ENCODE results near the gene PKD1L1. TPM values are rescaled to one million over a fixed set of nuclear protein-coding genes. Genes with fewer than 3 reads are reported as not detected.

Gene PKD1L1
- polyA plus RNA-seq, 1 of the 3 experiments (the other 2 are of a cell fraction), result 0.10 TPM

DNA sequence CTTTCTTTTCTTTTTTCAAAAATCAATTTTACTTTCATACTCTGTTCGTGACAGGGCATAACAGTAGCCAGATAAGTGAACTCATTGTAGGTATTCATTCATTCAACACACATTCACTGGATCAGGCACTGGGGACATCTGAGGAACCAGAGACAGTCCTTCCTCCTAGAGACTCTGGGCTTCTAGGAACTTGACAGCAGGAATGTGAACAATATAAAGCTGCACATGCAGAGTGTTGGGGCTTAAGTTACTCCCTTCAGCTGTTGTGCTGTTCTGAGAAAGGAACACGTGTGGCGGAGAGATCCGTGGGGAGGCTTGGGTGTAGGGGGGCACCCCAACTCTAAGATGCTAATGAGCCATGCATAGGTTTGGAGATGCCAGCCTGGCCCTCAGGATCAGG, 120.4 kb downstream of the PKD1L1 start:
- no peaks in the 10 kb centered on the region for H3K9me2 ChIP-seq
- H3K4me1 ChIP-seq (ENCODE audit: control insufficient read depth in 1 of 2, insufficient read depth in 2 of 2, low read depth in 1 of 2, low read length in 1 of 2), result peaks cover 0 to 3% of the 10 kb centered on the region in 2 experiments; a peak in 1 of 4 replicates
- POLR2A ChIA-PET, result no interaction called here
- H3K79me2 ChIP-seq (ENCODE audit: insufficient read depth), result no peaks in the 10 kb centered on the region
- H3K27me3 ChIP-seq (ENCODE audit: insufficient read depth), result no peaks in the 10 kb centered on the region
- no peak for TF ChIP-seq MEF2A (IDR thresholded peaks at IDR 0.05; ENCODE audit: borderline replicate concordance, low read depth)
- TF ChIP-seq, protein P1, sequence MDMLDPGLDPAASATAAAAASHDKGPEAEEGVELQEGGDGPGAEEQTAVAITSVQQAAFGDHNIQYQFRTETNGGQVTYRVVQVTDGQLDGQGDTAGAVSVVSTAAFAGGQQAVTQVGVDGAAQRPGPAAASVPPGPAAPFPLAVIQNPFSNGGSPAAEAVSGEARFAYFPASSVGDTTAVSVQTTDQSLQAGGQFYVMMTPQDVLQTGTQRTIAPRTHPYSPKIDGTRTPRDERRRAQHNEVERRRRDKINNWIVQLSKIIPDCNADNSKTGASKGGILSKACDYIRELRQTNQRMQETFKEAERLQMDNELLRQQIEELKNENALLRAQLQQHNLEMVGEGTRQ (IDR thresholded peaks at IDR 0.05; ENCODE audit: borderline replicate concordance, low read depth, low read length), result no peak
- no peak for TF ChIP-seq POLR2AphosphoS5 (IDR thresholded peaks at IDR 0.05; ENCODE audit: low read depth, low read length)
- no peak for TF ChIP-seq RXRA (IDR thresholded peaks at IDR 0.05; ENCODE audit: borderline replicate concordance, low read depth)
- no peak for TF ChIP-seq FOXJ3 (CRISPR knock-in tag; IDR thresholded peaks at IDR 0.05)
- no peaks in the 10 kb centered on the region for H3K36me3 ChIP-seq (replicated peaks in 1 of 2; ENCODE audit: control insufficient read depth in 1 of 2, insufficient read depth in 2 of 2, low read length in 1 of 2)
- H3F3A ChIP-seq (replicated peaks; ENCODE audit: insufficient read depth), result no peaks in the 10 kb centered on the region
- H3K9ac ChIP-seq, result no peak overlapping the region
- 90% methylated on average over 4 of the region's 4 CpGs for WGBS (ENCODE audit: low lambda C conversion rate)
- DNase-seq, result no peak
- H3K27ac ChIP-seq (ENCODE audit: low read depth in 2 of 2, low read length in 1 of 2), result no peak overlapping the region
- H3K4me3 ChIP-seq (ENCODE audit: low read depth in 2 of 2, low read length in 1 of 2), result no peak overlapping the region
- no peak overlapping the region for H3K4me2 ChIP-seq
- CTCF ChIA-PET, result interaction anchor here (1.3 to 16.2 kb wide), 3 partner anchors 8 to 561 kb away, joined by 6 to 275 read pairs (median 9); no protein-coding TSS in a partner anchor
- H2AFZ ChIP-seq (ENCODE audit: low read depth), result no peak overlapping the region
- H3K9me3 ChIP-seq, result no peaks in the 10 kb centered on the region
- H4K20me1 ChIP-seq (ENCODE audit: insufficient read depth), result no peaks in the 10 kb centered on the region

DNA sequence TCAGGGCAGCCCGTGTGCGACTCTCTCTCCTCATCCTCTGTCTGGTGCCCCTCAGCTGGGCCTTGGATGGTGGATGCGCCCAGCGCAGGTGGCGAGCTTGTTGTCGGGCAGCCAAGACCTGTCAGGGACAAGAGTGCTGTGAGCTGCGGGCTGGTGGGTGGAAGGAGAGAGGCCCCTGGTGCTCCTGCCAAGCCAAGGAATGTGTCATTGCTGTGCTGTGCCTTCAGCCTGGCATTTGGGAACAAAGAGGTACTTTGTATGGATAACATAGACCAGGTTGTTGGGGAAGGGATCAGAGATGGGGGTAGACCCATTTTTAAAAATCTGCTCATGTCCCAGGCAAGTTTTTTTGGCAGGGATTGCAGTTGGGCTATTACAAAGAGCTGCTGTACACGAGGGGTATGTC, 120.9 kb downstream of the PKD1L1 start:
- WGBS (ENCODE audit: low lambda C conversion rate), result 75% methylated on average over 8 of the region's 8 CpGs
- Histone ChIP-seq H3K4me1 (ENCODE audit: control insufficient read depth in 1 of 2, insufficient read depth in 2 of 2, low read depth in 1 of 2, low read length in 1 of 2) (peaks cover 0 to 3% of the 10 kb centered on the region in 2 experiments; a peak in 1 of 4 replicates), H4K20me1 (ENCODE audit: insufficient read depth) (no peaks in the 10 kb centered on the region), H3K9me2 (no peaks in the 10 kb centered on the region), H3F3A (replicated peaks; ENCODE audit: insufficient read depth) (no peaks in the 10 kb centered on the region), H3K9ac (no peak overlapping the region), H3K79me2 (ENCODE audit: insufficient read depth) (no peaks in the 10 kb centered on the region), H3K27me3 (ENCODE audit: insufficient read depth) (no peaks in the 10 kb centered on the region), H2AFZ (ENCODE audit: low read depth) (no peak overlapping the region), H3K9me3 (no peaks in the 10 kb centered on the region), H3K4me3 (ENCODE audit: low read depth in 2 of 2, low read length in 1 of 2) (no peak overlapping the region), H3K27ac (ENCODE audit: low read depth in 2 of 2, low read length in 1 of 2) (no peak overlapping the region), H3K36me3 (replicated peaks in 1 of 2; ENCODE audit: control insufficient read depth in 1 of 2, insufficient read depth in 2 of 2, low read length in 1 of 2) (no peaks in the 10 kb centered on the region), H3K4me2 (no peak overlapping the region)
- CTCF ChIA-PET, result interaction anchor here (1.0 to 16.2 kb wide), 4 partner anchors 8 to 560 kb away, joined by 4 to 275 read pairs (median 8); no protein-coding TSS in a partner anchor
- TF ChIP-seq NFIC (IDR thresholded peaks at IDR 0.05; ENCODE audit: borderline replicate concordance), result peak; percentile 21; the same call in 1 of the 2 replicates
- TF ChIP-seq, protein P2, sequence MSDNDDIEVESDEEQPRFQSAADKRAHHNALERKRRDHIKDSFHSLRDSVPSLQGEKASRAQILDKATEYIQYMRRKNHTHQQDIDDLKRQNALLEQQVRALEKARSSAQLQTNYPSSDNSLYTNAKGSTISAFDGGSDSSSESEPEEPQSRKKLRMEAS (IDR thresholded peaks at IDR 0.05; ENCODE audit: low read depth), result no peak
- peak; percentile 44 for TF ChIP-seq TCF12 (IDR thresholded peaks at IDR 0.05)
- POLR2A ChIA-PET, result no interaction called here
- DNase-seq, result no peak

DNA sequence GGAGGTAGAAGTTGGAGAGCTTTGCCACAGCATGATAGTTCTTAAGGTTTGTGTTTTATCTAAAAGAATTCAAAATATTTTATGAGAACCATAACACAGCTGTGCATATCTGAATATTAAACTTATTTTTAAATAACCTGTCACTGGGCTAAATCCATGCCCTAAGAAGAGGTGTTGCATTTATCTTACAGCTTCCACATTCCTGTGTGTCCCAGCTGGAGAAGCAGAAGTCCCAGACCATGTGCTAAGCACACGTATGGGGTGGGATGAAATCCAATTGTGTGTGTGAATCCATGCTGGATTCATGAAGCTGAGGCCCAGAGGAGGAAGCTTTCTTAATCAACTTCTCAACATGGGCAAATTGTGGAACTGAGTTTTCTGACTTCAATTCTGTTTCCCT, 121.5 kb downstream of the PKD1L1 start:
- POLR2A ChIA-PET, result no interaction called here
- 100% methylated on average over 1 of the region's 1 CpG for WGBS (ENCODE audit: low lambda C conversion rate)
- Histone ChIP-seq H3K79me2 (ENCODE audit: insufficient read depth) (no peaks in the 10 kb centered on the region), H3K4me1 (ENCODE audit: control insufficient read depth in 1 of 2, insufficient read depth in 2 of 2, low read depth in 1 of 2, low read length in 1 of 2) (peaks cover 0 to 3% of the 10 kb centered on the region in 2 experiments; a peak in 1 of 4 replicates), H3K36me3 (replicated peaks in 1 of 2; ENCODE audit: control insufficient read depth in 1 of 2, insufficient read depth in 2 of 2, low read length in 1 of 2) (no peaks in the 10 kb centered on the region), H3K27ac (ENCODE audit: low read depth in 2 of 2, low read length in 1 of 2) (no peak overlapping the region), H4K20me1 (ENCODE audit: insufficient read depth) (no peaks in the 10 kb centered on the region), H2AFZ (ENCODE audit: low read depth) (no peak overlapping the region), H3K27me3 (ENCODE audit: insufficient read depth) (no peaks in the 10 kb centered on the region), H3K9me3 (no peaks in the 10 kb centered on the region), H3K4me3 (ENCODE audit: low read depth in 2 of 2, low read length in 1 of 2) (no peak overlapping the region), H3K9ac (no peak overlapping the region), H3K9me2 (no peaks in the 10 kb centered on the region), H3F3A (replicated peaks; ENCODE audit: insufficient read depth) (no peaks in the 10 kb centered on the region), H3K4me2 (no peak overlapping the region)
- no peak for DNase-seq
- CTCF ChIA-PET, result interaction anchor here (0.7 to 16.2 kb wide), 6 partner anchors 142 to 573 kb away, joined by 3 to 275 read pairs (median 4); no protein-coding TSS in a partner anchor
- TF ChIP-seq NRF1 (IDR thresholded peaks at IDR 0.05; ENCODE audit: low read depth, low read length) (no peak), FOXM1 (IDR thresholded peaks at IDR 0.05; ENCODE audit: low read depth) (no peak), TEAD4 (IDR thresholded peaks at IDR 0.05; ENCODE audit: borderline replicate concordance, insufficient read depth) (no peak), EP300 (IDR thresholded peaks at IDR 0.05; ENCODE audit: borderline replicate concordance in 1 of 2, low read depth in 1 of 2, low read length in 1 of 2) (no peak), JUND (IDR thresholded peaks at IDR 0.05) (no peak), SIN3A (IDR thresholded peaks at IDR 0.05; ENCODE audit: borderline replicate concordance, low read depth, low read length) (no peak), SMC3 (IDR thresholded peaks at IDR 0.05; ENCODE audit: low read depth, low read length) (no peak), FOSL2 (IDR thresholded peaks at IDR 0.05; ENCODE audit: borderline replicate concordance, low read depth) (no peak), MEF2A (IDR thresholded peaks at IDR 0.05; ENCODE audit: borderline replicate concordance, low read depth) (no peak)
- TF ChIP-seq, protein P1 (IDR thresholded peaks at IDR 0.05; ENCODE audit: borderline replicate concordance, low read depth, low read length), result no peak
- TF ChIP-seq, protein P3, sequence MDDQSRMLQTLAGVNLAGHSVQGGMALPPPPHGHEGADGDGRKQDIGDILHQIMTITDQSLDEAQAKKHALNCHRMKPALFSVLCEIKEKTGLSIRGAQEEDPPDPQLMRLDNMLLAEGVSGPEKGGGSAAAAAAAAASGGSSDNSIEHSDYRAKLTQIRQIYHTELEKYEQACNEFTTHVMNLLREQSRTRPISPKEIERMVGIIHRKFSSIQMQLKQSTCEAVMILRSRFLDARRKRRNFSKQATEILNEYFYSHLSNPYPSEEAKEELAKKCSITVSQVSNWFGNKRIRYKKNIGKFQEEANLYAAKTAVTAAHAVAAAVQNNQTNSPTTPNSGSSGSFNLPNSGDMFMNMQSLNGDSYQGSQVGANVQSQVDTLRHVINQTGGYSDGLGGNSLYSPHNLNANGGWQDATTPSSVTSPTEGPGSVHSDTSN (IDR thresholded peaks at IDR 0.05), result no peak
- TF ChIP-seq, protein P4, sequence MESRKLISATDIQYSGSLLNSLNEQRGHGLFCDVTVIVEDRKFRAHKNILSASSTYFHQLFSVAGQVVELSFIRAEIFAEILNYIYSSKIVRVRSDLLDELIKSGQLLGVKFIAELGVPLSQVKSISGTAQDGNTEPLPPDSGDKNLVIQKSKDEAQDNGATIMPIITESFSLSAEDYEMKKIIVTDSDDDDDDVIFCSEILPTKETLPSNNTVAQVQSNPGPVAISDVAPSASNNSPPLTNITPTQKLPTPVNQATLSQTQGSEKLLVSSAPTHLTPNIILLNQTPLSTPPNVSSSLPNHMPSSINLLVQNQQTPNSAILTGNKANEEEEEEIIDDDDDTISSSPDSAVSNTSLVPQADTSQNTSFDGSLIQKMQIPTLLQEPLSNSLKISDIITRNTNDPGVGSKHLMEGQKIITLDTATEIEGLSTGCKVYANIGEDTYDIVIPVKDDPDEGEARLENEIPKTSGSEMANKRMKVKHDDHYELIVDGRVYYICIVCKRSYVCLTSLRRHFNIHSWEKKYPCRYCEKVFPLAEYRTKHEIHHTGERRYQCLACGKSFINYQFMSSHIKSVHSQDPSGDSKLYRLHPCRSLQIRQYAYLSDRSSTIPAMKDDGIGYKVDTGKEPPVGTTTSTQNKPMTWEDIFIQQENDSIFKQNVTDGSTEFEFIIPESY (IDR thresholded peaks at IDR 0.05; ENCODE audit: borderline replicate concordance, low read depth), result no peak

All from SK-N-SH (cell line).